Peyer's patch (tissue), 4 donors: Measurements from ENCODE around the gene KRT9.

Experiments
- CTCF ChIP-seq, 6 experiments: fragments of 450-650 bp in 4 of 6; fragments of 200-600 bp in 2 of 6; sonication (generic) in 1 of 6; IDR thresholded peaks; one replicate each; pipeline ENCODE4 v1.5.1; 2017 to 2019; ENCODE audit warnings: antibody characterized with exemption in 6 of 6, mild to moderate bottlenecking in 3 of 6, moderate library complexity in 1 of 6
- POLR2A ChIP-seq, 2 donors: fragments of 450-650 bp; IDR thresholded peaks; one replicate each; pipeline ENCODE4 v1.5.1; 2017; ENCODE audit warnings: antibody characterized with exemption in 2 of 2, mild to moderate bottlenecking in 2 of 2, moderate library complexity in 2 of 2

DNA sequence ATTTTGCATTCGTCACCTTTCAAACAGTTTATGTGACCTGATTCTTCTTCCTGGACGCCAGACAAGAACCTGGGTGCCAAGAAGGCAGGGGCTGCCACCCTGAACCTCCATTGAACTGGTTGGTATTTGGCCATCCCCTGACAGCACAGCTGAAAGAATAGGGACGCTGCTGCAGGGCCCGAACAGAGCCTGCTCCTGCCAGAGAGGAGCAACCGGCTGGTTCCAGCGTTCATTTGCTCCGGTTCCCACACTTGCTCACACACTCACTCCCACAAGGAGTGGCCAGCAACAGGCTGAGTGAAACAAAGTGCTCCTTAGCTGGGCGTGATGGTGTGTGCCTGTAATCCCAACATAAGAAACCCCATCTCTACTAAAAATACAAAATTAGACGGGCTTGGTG lies 14.9 kb downstream of the KRT9 start:
- TF ChIP-seq CTCF (IDR thresholded peaks at IDR 0.05) = no peak
- TF ChIP-seq POLR2A (IDR thresholded peaks at IDR 0.05) = no peak
